SK-N-SH treated with all-trans-retinoic acid at 6 μM for 48 hours (cell line): ENCODE results near the gene NPR3.

Experiments
- ATAC-seq: fragments of 200-7000 bp; cut with Tn5 transposase; 3 replicates; pipeline ENCODE4 v1.9.1; 2020; ENCODE audit warnings: mild to moderate bottlenecking, moderate library complexity
- ARNTL ChIP-seq: fragments of 450-650 bp; formaldehyde crosslinking; IDR thresholded peaks from 2 replicates; pipeline ENCODE4 v1.5.0; 2020; ENCODE audit warnings: low read depth, mild to moderate bottlenecking, moderate library complexity, borderline replicate concordance
- BACH2 ChIP-seq: fragments of 250-450 bp; sonication (Bioruptor Pico); IDR thresholded peaks from 2 replicates; pipeline ENCODE4 v1.9.0; 2021; ENCODE audit warnings: mild to moderate bottlenecking, borderline replicate concordance
- CSDC2 ChIP-seq: fragments of 250-450 bp; sonication (Bioruptor Pico); IDR thresholded peaks from 2 replicates; pipeline ENCODE4 v1.5.0; 2020; ENCODE audit warnings: mild to moderate bottlenecking, moderate library complexity
- ESRRG ChIP-seq: fragments of 250-450 bp; sonication (Bioruptor Pico); IDR thresholded peaks from 2 replicates; pipeline ENCODE4 v1.6.1; 2021; ENCODE audit warnings: mild to moderate bottlenecking
- GLIS3 ChIP-seq: fragments of 250-450 bp; sonication (Bioruptor Pico); IDR thresholded peaks from 2 replicates; pipeline ENCODE4 v1.5.0; 2020; ENCODE audit warnings: mild to moderate bottlenecking, moderate library complexity
- ISL1 ChIP-seq: fragments of 250-450 bp; sonication (Bioruptor Pico); IDR thresholded peaks from 2 replicates; pipeline ENCODE4 v2.1.2; 2022; ENCODE audit warnings: mild to moderate bottlenecking, moderate library complexity
- OSR1 ChIP-seq: fragments of 250-450 bp; sonication (Bioruptor Pico); IDR thresholded peaks from 2 replicates; pipeline ENCODE4 v1.8.0; 2022; ENCODE audit warnings: moderate library complexity, mild to moderate bottlenecking, inconsistent platforms
- PPARA ChIP-seq: fragments of 250-450 bp; sonication (Bioruptor Pico); IDR thresholded peaks from 2 replicates; pipeline ENCODE4 v1.5.0; 2020; ENCODE audit warnings: mild to moderate bottlenecking, borderline replicate concordance
- RARB ChIP-seq: fragments of 250-450 bp; sonication (Bioruptor Pico); IDR thresholded peaks from 2 replicates; pipeline ENCODE4 v1.8.0; 2021; ENCODE audit warnings: mild to moderate bottlenecking, moderate library complexity
- SNAI2 ChIP-seq: fragments of 250-450 bp; sonication (Bioruptor Pico); IDR thresholded peaks from 2 replicates; pipeline ENCODE4 v1.5.0; 2020; ENCODE audit warnings: mild to moderate bottlenecking, moderate library complexity
- TCF4 ChIP-seq: fragments of 250-450 bp; sonication (Bioruptor Pico); IDR thresholded peaks from 2 replicates; pipeline ENCODE4 v1.8.0; 2021; ENCODE audit warnings: mild to moderate bottlenecking, moderate library complexity, borderline replicate concordance
- TOX ChIP-seq: fragments of 250-450 bp; sonication (Bioruptor Pico); IDR thresholded peaks from 2 replicates; pipeline ENCODE4 v1.8.0; 2021; ENCODE audit warnings: mild to moderate bottlenecking, moderate library complexity, borderline replicate concordance
- ZC3H10 ChIP-seq: fragments of 250-450 bp; sonication (Bioruptor Pico); IDR thresholded peaks from 2 replicates; pipeline ENCODE4 v1.5.1; 2021; ENCODE audit warnings: mild to moderate bottlenecking, moderate library complexity
- ZFP3 ChIP-seq: fragments of 250-450 bp; sonication (Bioruptor Pico); IDR thresholded peaks from 2 replicates; pipeline ENCODE4 v1.5.0; 2020; ENCODE audit warnings: mild to moderate bottlenecking, moderate library complexity
- ZFP30 ChIP-seq: fragments of 450-650 bp; formaldehyde crosslinking; IDR thresholded peaks from 2 replicates; pipeline ENCODE4 v1.5.0; 2022; ENCODE audit warnings: mild to moderate bottlenecking, moderate library complexity
- ZNF565 ChIP-seq: fragments of 450-650 bp; formaldehyde crosslinking; conservative IDR thresholded peaks from 2 replicates; pipeline ENCODE4 v1.5.0; 2020; ENCODE audit warnings: low read depth, mild to moderate bottlenecking, moderate library complexity
- ZNF70 ChIP-seq: fragments of 450-650 bp; formaldehyde crosslinking; IDR thresholded peaks from 2 replicates; pipeline ENCODE4 v1.5.0; 2020; ENCODE audit warnings: mild to moderate bottlenecking, moderate library complexity
- ZNF8 ChIP-seq: fragments of 450-650 bp; formaldehyde crosslinking; IDR thresholded peaks from 2 replicates; pipeline ENCODE4 v1.5.0; 2020; ENCODE audit warnings: mild to moderate bottlenecking, moderate library complexity
- TF ChIP-seq, protein P1 (sequence below): fragments of 250-450 bp; sonication (Bioruptor Pico); IDR thresholded peaks from 2 replicates; pipeline ENCODE4 v1.5.1; 2021; ENCODE audit warnings: mild to moderate bottlenecking, moderate library complexity
- TF ChIP-seq, protein P2 (sequence below): fragments of 250-450 bp; sonication (Bioruptor Pico); IDR thresholded peaks from 2 replicates; pipeline ENCODE4 v1.8.0; 2021; ENCODE audit warnings: low read depth, mild to moderate bottlenecking, moderate library complexity, borderline replicate concordance
- TF ChIP-seq, protein P3 (sequence below): fragments of 250-450 bp; sonication (Bioruptor Pico); IDR thresholded peaks from 2 replicates; pipeline ENCODE4 v1.5.1; 2020; ENCODE audit warnings: low read depth, mild to moderate bottlenecking, moderate library complexity
- TF ChIP-seq, protein P4 (sequence below): fragments of 250-450 bp; sonication (Bioruptor Pico); IDR thresholded peaks from 2 replicates; pipeline ENCODE4 v1.5.0; 2020; ENCODE audit warnings: mild to moderate bottlenecking, moderate library complexity
- TF ChIP-seq, protein P5 (sequence below): fragments of 250-450 bp; sonication (Bioruptor Pico); IDR thresholded peaks from 2 replicates; pipeline ENCODE4 v1.8.0; 2020; ENCODE audit warnings: mild to moderate bottlenecking, moderate library complexity, borderline replicate concordance

NPR3 gene

DNA sequence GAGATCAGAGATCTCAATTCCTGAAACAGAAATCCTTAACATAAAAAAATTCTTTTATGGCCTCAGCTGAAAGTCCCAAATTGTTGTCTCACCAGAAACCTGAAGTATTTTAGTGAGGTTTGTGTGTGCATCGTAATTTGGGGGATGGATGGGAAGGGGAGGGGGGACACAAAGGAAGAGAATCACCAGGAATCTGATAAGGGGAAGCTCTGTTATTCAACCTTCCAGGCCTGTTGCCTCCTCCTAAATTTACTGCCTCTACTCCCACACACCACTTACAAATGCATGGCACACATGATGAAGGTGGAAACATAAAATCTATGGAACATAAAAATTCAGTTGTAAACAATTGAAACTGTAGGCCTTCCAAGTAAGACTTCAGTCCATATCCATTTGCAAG is 97.7 kb downstream of the NPR3 start:
- no peak for TF ChIP-seq PPARA (CRISPR knock-in tag)
- no peak for TF ChIP-seq ZNF565 (CRISPR knock-in tag)
- TF ChIP-seq CSDC2, result no peak
- no peak for ATAC-seq

DNA sequence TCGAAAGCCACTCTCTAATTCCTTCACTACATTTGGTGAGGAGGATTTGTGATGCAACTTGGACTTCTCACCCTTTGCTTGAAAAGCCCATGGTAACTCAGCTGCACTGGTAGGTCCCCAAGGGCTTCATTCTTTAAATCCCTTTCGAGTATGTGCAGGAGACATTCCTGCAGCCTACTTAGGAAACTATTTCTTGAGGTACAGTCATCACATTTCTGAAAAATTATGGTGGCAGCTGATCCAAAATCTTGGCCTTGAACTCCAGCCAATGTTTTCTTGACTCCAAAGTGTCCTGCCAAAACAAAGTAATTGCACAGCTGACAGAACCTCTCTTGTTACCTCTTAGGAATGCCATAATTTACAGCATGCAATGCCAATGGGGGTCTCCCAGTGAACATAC is 99.7 kb downstream of the NPR3 start:
- ATAC-seq, result peak; percentile 72
- TF ChIP-seq SNAI2 (CRISPR knock-in tag) (no peak), OSR1 (no peak), ISL1 (CRISPR knock-in tag) (no peak), GLIS3 (CRISPR knock-in tag) (no peak), CSDC2 (no peak), ZNF565 (CRISPR knock-in tag) (no peak), ZNF8 (no peak), PPARA (CRISPR knock-in tag) (no peak), ZFP30 (CRISPR knock-in tag) (no peak), TCF4 (no peak), ZNF70 (no peak), BACH2 (CRISPR knock-in tag) (no peak), ARNTL (no peak), ESRRG (CRISPR knock-in tag) (no peak), TOX (CRISPR knock-in tag) (no peak)
- TF ChIP-seq, protein P1, sequence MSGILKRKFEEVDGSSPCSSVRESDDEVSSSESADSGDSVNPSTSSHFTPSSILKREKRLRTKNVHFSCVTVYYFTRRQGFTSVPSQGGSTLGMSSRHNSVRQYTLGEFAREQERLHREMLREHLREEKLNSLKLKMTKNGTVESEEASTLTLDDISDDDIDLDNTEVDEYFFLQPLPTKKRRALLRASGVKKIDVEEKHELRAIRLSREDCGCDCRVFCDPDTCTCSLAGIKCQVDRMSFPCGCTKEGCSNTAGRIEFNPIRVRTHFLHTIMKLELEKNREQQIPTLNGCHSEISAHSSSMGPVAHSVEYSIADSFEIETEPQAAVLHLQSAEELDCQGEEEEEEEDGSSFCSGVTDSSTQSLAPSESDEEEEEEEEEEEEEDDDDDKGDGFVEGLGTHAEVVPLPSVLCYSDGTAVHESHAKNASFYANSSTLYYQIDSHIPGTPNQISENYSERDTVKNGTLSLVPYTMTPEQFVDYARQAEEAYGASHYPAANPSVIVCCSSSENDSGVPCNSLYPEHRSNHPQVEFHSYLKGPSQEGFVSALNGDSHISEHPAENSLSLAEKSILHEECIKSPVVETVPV (CRISPR knock-in tag), result no peak
- TF ChIP-seq, protein P2, sequence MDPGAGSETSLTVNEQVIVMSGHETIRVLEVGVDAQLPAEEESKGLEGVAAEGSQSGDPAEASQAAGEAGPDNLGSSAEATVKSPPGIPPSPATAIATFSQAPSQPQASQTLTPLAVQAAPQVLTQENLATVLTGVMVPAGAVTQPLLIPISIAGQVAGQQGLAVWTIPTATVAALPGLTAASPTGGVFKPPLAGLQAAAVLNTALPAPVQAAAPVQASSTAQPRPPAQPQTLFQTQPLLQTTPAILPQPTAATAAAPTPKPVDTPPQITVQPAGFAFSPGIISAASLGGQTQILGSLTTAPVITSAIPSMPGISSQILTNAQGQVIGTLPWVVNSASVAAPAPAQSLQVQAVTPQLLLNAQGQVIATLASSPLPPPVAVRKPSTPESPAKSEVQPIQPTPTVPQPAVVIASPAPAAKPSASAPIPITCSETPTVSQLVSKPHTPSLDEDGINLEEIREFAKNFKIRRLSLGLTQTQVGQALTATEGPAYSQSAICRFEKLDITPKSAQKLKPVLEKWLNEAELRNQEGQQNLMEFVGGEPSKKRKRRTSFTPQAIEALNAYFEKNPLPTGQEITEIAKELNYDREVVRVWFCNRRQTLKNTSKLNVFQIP, result no peak
- TF ChIP-seq, protein P3, sequence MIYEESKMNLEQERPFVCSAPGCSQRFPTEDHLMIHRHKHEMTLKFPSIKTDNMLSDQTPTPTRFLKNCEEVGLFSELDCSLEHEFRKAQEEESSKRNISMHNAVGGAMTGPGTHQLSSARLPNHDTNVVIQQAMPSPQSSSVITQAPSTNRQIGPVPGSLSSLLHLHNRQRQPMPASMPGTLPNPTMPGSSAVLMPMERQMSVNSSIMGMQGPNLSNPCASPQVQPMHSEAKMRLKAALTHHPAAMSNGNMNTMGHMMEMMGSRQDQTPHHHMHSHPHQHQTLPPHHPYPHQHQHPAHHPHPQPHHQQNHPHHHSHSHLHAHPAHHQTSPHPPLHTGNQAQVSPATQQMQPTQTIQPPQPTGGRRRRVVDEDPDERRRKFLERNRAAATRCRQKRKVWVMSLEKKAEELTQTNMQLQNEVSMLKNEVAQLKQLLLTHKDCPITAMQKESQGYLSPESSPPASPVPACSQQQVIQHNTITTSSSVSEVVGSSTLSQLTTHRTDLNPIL, result no peak
- TF ChIP-seq, protein P4, sequence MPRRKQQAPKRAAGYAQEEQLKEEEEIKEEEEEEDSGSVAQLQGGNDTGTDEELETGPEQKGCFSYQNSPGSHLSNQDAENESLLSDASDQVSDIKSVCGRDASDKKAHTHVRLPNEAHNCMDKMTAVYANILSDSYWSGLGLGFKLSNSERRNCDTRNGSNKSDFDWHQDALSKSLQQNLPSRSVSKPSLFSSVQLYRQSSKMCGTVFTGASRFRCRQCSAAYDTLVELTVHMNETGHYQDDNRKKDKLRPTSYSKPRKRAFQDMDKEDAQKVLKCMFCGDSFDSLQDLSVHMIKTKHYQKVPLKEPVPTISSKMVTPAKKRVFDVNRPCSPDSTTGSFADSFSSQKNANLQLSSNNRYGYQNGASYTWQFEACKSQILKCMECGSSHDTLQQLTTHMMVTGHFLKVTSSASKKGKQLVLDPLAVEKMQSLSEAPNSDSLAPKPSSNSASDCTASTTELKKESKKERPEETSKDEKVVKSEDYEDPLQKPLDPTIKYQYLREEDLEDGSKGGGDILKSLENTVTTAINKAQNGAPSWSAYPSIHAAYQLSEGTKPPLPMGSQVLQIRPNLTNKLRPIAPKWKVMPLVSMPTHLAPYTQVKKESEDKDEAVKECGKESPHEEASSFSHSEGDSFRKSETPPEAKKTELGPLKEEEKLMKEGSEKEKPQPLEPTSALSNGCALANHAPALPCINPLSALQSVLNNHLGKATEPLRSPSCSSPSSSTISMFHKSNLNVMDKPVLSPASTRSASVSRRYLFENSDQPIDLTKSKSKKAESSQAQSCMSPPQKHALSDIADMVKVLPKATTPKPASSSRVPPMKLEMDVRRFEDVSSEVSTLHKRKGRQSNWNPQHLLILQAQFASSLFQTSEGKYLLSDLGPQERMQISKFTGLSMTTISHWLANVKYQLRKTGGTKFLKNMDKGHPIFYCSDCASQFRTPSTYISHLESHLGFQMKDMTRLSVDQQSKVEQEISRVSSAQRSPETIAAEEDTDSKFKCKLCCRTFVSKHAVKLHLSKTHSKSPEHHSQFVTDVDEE (CRISPR knock-in tag), result no peak
- TF ChIP-seq, protein P5, sequence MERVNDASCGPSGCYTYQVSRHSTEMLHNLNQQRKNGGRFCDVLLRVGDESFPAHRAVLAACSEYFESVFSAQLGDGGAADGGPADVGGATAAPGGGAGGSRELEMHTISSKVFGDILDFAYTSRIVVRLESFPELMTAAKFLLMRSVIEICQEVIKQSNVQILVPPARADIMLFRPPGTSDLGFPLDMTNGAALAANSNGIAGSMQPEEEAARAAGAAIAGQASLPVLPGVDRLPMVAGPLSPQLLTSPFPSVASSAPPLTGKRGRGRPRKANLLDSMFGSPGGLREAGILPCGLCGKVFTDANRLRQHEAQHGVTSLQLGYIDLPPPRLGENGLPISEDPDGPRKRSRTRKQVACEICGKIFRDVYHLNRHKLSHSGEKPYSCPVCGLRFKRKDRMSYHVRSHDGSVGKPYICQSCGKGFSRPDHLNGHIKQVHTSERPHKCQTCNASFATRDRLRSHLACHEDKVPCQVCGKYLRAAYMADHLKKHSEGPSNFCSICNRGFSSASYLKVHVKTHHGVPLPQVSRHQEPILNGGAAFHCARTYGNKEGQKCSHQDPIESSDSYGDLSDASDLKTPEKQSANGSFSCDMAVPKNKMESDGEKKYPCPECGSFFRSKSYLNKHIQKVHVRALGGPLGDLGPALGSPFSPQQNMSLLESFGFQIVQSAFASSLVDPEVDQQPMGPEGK (CRISPR knock-in tag), result no peak
- TF ChIP-seq, all 23 proteins: peak for 0

DNA sequence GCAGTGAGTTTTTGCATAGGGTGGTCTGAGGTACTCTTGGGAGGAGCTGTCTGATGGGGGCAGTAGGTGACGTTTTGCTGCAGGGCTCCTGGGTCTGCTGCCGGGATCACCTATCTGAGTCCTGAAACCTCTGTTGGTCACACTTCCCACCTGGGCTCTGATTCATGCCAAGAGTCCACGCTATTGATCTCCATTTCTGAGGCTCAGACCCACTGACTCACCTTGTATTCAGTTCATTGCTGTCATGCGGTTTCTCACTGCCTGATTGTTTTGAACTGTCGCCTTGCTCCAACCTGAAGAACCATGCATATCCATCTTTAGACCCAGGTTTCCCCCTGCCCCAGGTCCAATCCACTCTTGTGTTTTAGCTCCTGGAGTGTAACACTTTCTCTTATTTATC is 101.3 kb downstream of the NPR3 start:
- no peak for TF ChIP-seq RARB (CRISPR knock-in tag)
- TF ChIP-seq ARNTL, result no peak
- TF ChIP-seq ZNF70, result no peak
- TF ChIP-seq, protein P4 (CRISPR knock-in tag), result no peak
- no peak for TF ChIP-seq CSDC2
- TF ChIP-seq ZC3H10 (CRISPR knock-in tag), result no peak
- no peak for TF ChIP-seq ZFP3 (CRISPR knock-in tag)
- TF ChIP-seq GLIS3 (CRISPR knock-in tag), result no peak
- TF ChIP-seq, protein P3, result no peak
- no peak for TF ChIP-seq ZFP30 (CRISPR knock-in tag)
- TF ChIP-seq, all 23 proteins: peak for 0
- ATAC-seq, result no peak
